SK-N-SH (cell line): ENCODE measurements around the gene POLR3E. TPM values are rescaled to one million over a fixed set of nuclear protein-coding genes. Genes with fewer than 3 reads are reported as not detected.
A peak's percentile ranks its signal among the peaks of the same experiment; 100 is the strongest.

Source experiments
- CTCF ChIA-PET: fragments of 300-600, 350-600 bp; formaldehyde crosslinking; extraction: SDS; loops from one replicate; lab custom pipeline; 2021; lab: Yijun Ruan, JAX
- POLR2A ChIA-PET: fragments of 350-600 bp; sonication (Branson Sonifier 250); formaldehyde crosslinking; extraction: SDS; loops from one replicate; lab custom pipeline; 2020; ENCODE audit warnings: antibody characterized with exemption, inconsistent platforms; lab: Yijun Ruan, JAX
- DNase-seq: peaks from one replicate; pipeline ENCODE4 v3.0.0; 2012
- H2AFZ ChIP-seq: fragments of 200-600 bp; sonication (generic); 2 replicates; pipeline ENCODE4 v1.8.1; 2016; ENCODE audit warnings: antibody characterized with exemption, mild to moderate bottlenecking, low read depth
- H3F3A ChIP-seq: fragments of 200-600 bp; sonication (generic); replicated peaks from 2 replicates; pipeline ENCODE3; 2016; ENCODE audit warnings: antibody characterized with exemption, mild to moderate bottlenecking; ENCODE audit not compliant: insufficient read depth
- H3K27ac ChIP-seq, 2 experiments: fragments of 200-500 bp in 1 of 2; fragments of 200-600 bp in 1 of 2; sonication (Bioruptor generic) in 1 of 2; sonication (generic), shearing (Covaris generic) in 1 of 2; 2 replicates each; pipeline versions ENCODE4 v1.5.1 to v1.6.1; 2014 to 2016; ENCODE audit warnings: low read depth in 2 of 2, inconsistent platforms in 1 of 2, low read length in 1 of 2, mild to moderate bottlenecking in 1 of 2, mixed read lengths in 1 of 2
- H3K27me3 ChIP-seq: fragments of 200-600 bp; sonication (generic), shearing (Covaris generic); 2 replicates; pipeline ENCODE4 v1.6.1; 2016; ENCODE audit warnings: mixed run types; ENCODE audit not compliant: insufficient read depth
- H3K36me3 ChIP-seq, 2 experiments: fragments of 200-500 bp in 1 of 2; fragments of 200-600 bp in 1 of 2; sonication (Bioruptor generic) in 1 of 2; sonication (generic) in 1 of 2; replicated peaks in 1 of 2; 2 replicates each; pipeline versions ENCODE3 to v1.5.1; 2014 to 2016; ENCODE audit warnings: low read length in 1 of 2, mild to moderate bottlenecking in 1 of 2; ENCODE audit not compliant: insufficient read depth in 2 of 2, control insufficient read depth in 1 of 2
- H3K4me1 ChIP-seq, 2 experiments: fragments of 200-500 bp in 1 of 2; fragments of 200-600 bp in 1 of 2; sonication (Bioruptor generic) in 1 of 2; sonication (generic), shearing (Covaris generic) in 1 of 2; 2 replicates each; pipeline versions ENCODE4 v1.5.1 to v1.6.1; 2014 to 2016; ENCODE audit warnings: low read depth in 1 of 2, low read length in 1 of 2, mixed run types in 1 of 2; ENCODE audit not compliant: insufficient read depth in 2 of 2, control insufficient read depth in 1 of 2
- H3K4me2 ChIP-seq: fragments of 200-600 bp; sonication (generic), shearing (Covaris generic); 2 replicates; pipeline ENCODE4 v1.6.1; 2017; ENCODE audit warnings: mixed run types
- H3K4me3 ChIP-seq, 2 experiments: fragments of 200-500 bp in 1 of 2; fragments of 200-600 bp in 1 of 2; sonication (Bioruptor generic) in 1 of 2; sonication (generic), shearing (Covaris generic) in 1 of 2; 2 replicates each; pipeline versions ENCODE4 v1.5.1 to v1.8.1; 2014 to 2016; ENCODE audit warnings: low read depth in 2 of 2, inconsistent platforms in 1 of 2, low read length in 1 of 2, mild to moderate bottlenecking in 1 of 2, mixed read lengths in 1 of 2, moderate library complexity in 1 of 2
- H3K79me2 ChIP-seq: fragments of 200-600 bp; sonication (generic); 2 replicates; pipeline ENCODE4 v1.8.1; 2017; ENCODE audit warnings: mild to moderate bottlenecking; ENCODE audit not compliant: insufficient read depth
- H3K9ac ChIP-seq: fragments of 200-600 bp; sonication (generic); 2 replicates; pipeline ENCODE4 v1.6.1; 2017; ENCODE audit warnings: mixed run types
- H3K9me2 ChIP-seq: fragments of 200-600 bp; sonication (generic); 2 replicates; pipeline ENCODE4 v1.6.1; 2017; ENCODE audit warnings: mixed run types
- H3K9me3 ChIP-seq: fragments of 200-600 bp; sonication (generic); 2 replicates; pipeline ENCODE4 v1.6.1; 2017; ENCODE audit warnings: mixed run types, mild to moderate bottlenecking, moderate library complexity
- H4K20me1 ChIP-seq: fragments of 200-600 bp; sonication (generic); 2 replicates; pipeline ENCODE4 v1.6.1; 2017; ENCODE audit warnings: mild to moderate bottlenecking, mixed run types; ENCODE audit not compliant: insufficient read depth
- CHD2 ChIP-seq: fragments of 150-350 bp; IDR thresholded peaks from 2 replicates; pipeline ENCODE4 v1.6.1; 2018; ENCODE audit warnings: low read length; ENCODE audit not compliant: partially characterized antibody
- EZH2phosphoT487 ChIP-seq: fragments of 200-600 bp; sonication (generic); IDR thresholded peaks from 2 replicates; pipeline ENCODE4 v1.6.1; 2017; ENCODE audit warnings: low read depth, mixed run types, mild to moderate bottlenecking, antibody characterized with exemption, moderate library complexity, borderline replicate concordance
- GABPA ChIP-seq: IDR thresholded peaks from 2 replicates; pipeline ENCODE4 v1.4.0; 2012; ENCODE audit warnings: low read depth, mild to moderate bottlenecking
- GATA2 ChIP-seq: sonication (generic); formaldehyde crosslinking; IDR thresholded peaks from 2 replicates; pipeline ENCODE4 v1.5.0; 2020; ENCODE audit warnings: mild to moderate bottlenecking, missing genetic modification reagents
- RAD21 ChIP-seq: IDR thresholded peaks from 2 replicates; pipeline ENCODE4 v1.6.1; 2012; ENCODE audit warnings: mild to moderate bottlenecking, low read length
- REST ChIP-seq: IDR thresholded peaks from 2 replicates; pipeline ENCODE4 v1.6.1; 2012; ENCODE audit warnings: mild to moderate bottlenecking, low read depth, low read length, moderate library complexity
- SMC3 ChIP-seq: IDR thresholded peaks from 2 replicates; pipeline ENCODE4 v1.6.1; 2012; ENCODE audit warnings: low read depth, low read length, improper control_type of control experiment
- TCF12 ChIP-seq: IDR thresholded peaks from 2 replicates; pipeline ENCODE4 v1.4.0; 2012
- TEAD4 ChIP-seq: IDR thresholded peaks from 2 replicates; pipeline ENCODE4 v1.4.0; 2012; ENCODE audit warnings: mild to moderate bottlenecking, borderline replicate concordance; ENCODE audit not compliant: insufficient read depth
- USF1 ChIP-seq: IDR thresholded peaks from 2 replicates; pipeline ENCODE4 v1.4.0; 2012; ENCODE audit warnings: low read depth, borderline replicate concordance
- USF2 ChIP-seq: fragments of 150-350 bp; IDR thresholded peaks from 2 replicates; pipeline ENCODE4 v1.6.1; 2017; ENCODE audit warnings: antibody characterized with exemption, low read length, low read depth, borderline replicate concordance
- whole genome bisulfite sequencing: methylation state at CpG from one replicate; pipeline ENCODE4 v1.1.6; 2017; ENCODE audit warnings: low lambda C conversion rate; 5-methylcytosine and 5-hydroxymethylcytosine counted together
- polyA plus RNA-seq, 3 experiments: library from polyadenylated mRNA; depleted of rRNA; stranded (reverse); fragments of >200 nt; gene quantifications; 2 replicates each; pipeline ENCODE4 v1.2.3, GENCODE V29; 2012
- TF ChIP-seq, protein P1 (sequence below): IDR thresholded peaks from 2 replicates; pipeline ENCODE4; 2012

POLR3E gene
- polyA plus RNA-seq, 1 of the 3 experiments (the other 2 are of a cell fraction) = 59.6 TPM

GRCh38 chr16:22379656-22380055 lies 82.4 kb downstream of the POLR3E start:
- WGBS = 95% methylated on average over 7 of the region's 7 CpGs
- TF ChIP-seq TCF12 (no peak), GABPA (no peak), EZH2phosphoT487 (no peak), REST (no peak), CHD2 (no peak), GATA2 (CRISPR knock-in tag) (no peak)
- TF ChIP-seq, protein P1, sequence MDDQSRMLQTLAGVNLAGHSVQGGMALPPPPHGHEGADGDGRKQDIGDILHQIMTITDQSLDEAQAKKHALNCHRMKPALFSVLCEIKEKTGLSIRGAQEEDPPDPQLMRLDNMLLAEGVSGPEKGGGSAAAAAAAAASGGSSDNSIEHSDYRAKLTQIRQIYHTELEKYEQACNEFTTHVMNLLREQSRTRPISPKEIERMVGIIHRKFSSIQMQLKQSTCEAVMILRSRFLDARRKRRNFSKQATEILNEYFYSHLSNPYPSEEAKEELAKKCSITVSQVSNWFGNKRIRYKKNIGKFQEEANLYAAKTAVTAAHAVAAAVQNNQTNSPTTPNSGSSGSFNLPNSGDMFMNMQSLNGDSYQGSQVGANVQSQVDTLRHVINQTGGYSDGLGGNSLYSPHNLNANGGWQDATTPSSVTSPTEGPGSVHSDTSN = no peak
- Histone ChIP-seq H3K79me2 (no peaks in the 10 kb centered on the region), H3K4me3 (no peak overlapping the region), H3K9ac (no peak overlapping the region), H4K20me1 (no peaks in the 10 kb centered on the region), H3F3A (no peaks in the 10 kb centered on the region), H3K9me2 (no peaks in the 10 kb centered on the region), H3K4me1 (peaks cover 0 to 4% of the 10 kb centered on the region in 2 experiments; a peak in 1 of 4 replicates), H3K36me3 (no peaks in the 10 kb centered on the region), H3K9me3 (no peaks in the 10 kb centered on the region), H3K27ac (no peak overlapping the region), H3K4me2 (no peak overlapping the region), H3K27me3 (no peaks in the 10 kb centered on the region), H2AFZ (no peak overlapping the region)
- ChIA-PET CTCF (no interaction called here), POLR2A (no interaction called here)
- DNase-seq = no peak

DNA sequence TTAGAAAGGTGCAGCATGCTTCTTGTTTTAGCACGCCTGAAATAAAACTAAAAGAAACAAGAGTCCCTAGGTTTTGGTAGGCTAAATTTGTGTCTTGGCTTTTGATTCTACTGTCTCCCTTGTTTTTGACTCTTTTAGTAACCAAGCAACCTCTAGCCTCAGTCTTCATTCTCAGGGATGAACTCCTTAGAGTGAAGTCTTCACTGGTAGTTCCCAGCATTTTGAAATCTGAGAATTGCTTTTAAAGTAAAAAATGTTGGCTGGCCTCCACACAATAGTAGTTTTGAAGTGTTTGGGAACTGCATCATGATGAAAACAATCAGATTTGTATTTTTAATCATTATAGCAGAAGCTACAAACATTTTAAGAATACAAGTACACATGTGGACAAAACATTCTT lies 83.3 kb downstream of the POLR3E start:
- Histone ChIP-seq H3K4me2 (no peak overlapping the region), H3F3A (peaks cover 2% of the 10 kb centered on the region), H3K79me2 (no peaks in the 10 kb centered on the region), H3K4me3 (no peak overlapping the region), H3K27ac (peak overlapping the region in 1 of 2 experiments; percentile 19; a peak in 1 of 4 replicates), H3K9me3 (no peaks in the 10 kb centered on the region), H2AFZ (no peak overlapping the region), H3K9ac (no peak overlapping the region), H3K9me2 (no peaks in the 10 kb centered on the region), H3K36me3 (no peaks in the 10 kb centered on the region), H3K4me1 (no peaks in the 10 kb centered on the region), H4K20me1 (no peaks in the 10 kb centered on the region), H3K27me3 (no peaks in the 10 kb centered on the region)
- DNase-seq = no peak
- TF ChIP-seq RAD21 = no peak
- no peak for TF ChIP-seq USF1
- no peak for TF ChIP-seq TEAD4
- TF ChIP-seq SMC3 = no peak
- no peak for TF ChIP-seq USF2
- POLR2A ChIA-PET = no interaction called here
- CTCF ChIA-PET = interaction anchor here (0.9 kb wide), 1 partner anchor 60 kb away, joined by 3 read pairs; no protein-coding TSS in a partner anchor
- 100% methylated on average over 1 of the region's 1 CpG for WGBS
